Bronchial epithelial cell (primary cell): Measurements from ENCODE around the gene FOXP4. TPM values are rescaled to one million over a fixed set of nuclear protein-coding genes. Genes with fewer than 3 reads are reported as not detected.

Source experiments
- DNase-seq: peaks from one replicate; pipeline ENCODE4 v3.0.0-alpha.2; 2010; ENCODE audit warnings: low read depth
- FAIRE-seq: peaks from 2 replicates; lab custom pipeline; 2011; peaks lifted over from hg19 to GRCh38; lab: Jason Lieb, UNC
- H3K27me3 ChIP-seq: 2 replicates; pipeline ENCODE4 v1.5.1; 2011; ENCODE audit warnings: low read length; ENCODE audit not compliant: control insufficient read depth, insufficient read depth
- H3K36me3 ChIP-seq: 2 replicates; pipeline ENCODE4 v1.5.1; 2011; ENCODE audit warnings: low read length; ENCODE audit not compliant: control insufficient read depth, insufficient read depth
- H3K4me3 ChIP-seq: 2 replicates; pipeline ENCODE4 v1.5.1; 2011; ENCODE audit warnings: mild to moderate bottlenecking, low read depth, low read length, control low read depth
- total RNA-seq: library from RNA; depleted of rRNA; stranded (reverse); fragments of >200 nt; gene quantifications from 2 replicates; pipeline ENCODE4 v1.2.1, GENCODE V29; 2014
- TF ChIP-seq, protein P1 (sequence below): IDR thresholded peaks from 2 replicates; pipeline ENCODE4 v1.5.1; 2011; ENCODE audit warnings: mild to moderate bottlenecking, moderate library complexity, low read length, control low read depth, inconsistent platforms; ENCODE audit not compliant: insufficient read depth, severe bottlenecking

Gene FOXP4
- total RNA-seq, 1 donor from 2014 or later, result 2.1 TPM

DNA sequence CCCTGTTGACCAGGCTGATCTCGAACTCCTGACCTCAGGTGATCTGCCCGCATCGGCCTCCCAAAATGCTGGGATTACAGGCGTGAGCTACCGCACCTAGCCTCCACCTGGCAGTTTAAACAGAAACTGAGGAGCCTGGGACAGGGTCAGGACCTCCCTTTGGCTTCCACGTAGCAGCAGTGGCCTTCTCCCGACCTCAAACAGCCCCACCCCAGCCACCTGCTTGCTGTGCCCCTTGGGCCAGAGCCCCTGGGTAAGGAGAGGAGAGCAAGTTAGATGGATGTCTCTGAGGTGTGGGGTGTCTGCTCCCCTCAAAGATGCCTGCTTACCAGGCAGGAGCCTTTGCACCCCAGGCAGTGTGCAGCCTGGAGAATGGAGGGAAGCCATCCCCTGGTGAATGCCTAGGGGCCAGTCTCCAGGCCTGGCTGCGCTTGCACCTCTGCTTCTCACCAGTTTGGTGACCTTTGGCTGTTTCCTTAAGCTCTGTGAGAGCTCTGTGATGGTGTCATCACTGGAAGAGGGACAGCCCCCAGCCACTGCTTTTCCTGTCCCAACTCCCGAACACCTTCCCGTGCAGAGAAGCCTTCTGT, 50.0 kb downstream of the FOXP4 start:
- DNase-seq (no peak), FAIRE-seq (no peak)
- Histone ChIP-seq H3K36me3 (peaks cover 9% of the 10 kb centered on the region), H3K4me3 (no peak overlapping the region), H3K27me3 (no peaks in the 10 kb centered on the region)
- TF ChIP-seq, protein P1, sequence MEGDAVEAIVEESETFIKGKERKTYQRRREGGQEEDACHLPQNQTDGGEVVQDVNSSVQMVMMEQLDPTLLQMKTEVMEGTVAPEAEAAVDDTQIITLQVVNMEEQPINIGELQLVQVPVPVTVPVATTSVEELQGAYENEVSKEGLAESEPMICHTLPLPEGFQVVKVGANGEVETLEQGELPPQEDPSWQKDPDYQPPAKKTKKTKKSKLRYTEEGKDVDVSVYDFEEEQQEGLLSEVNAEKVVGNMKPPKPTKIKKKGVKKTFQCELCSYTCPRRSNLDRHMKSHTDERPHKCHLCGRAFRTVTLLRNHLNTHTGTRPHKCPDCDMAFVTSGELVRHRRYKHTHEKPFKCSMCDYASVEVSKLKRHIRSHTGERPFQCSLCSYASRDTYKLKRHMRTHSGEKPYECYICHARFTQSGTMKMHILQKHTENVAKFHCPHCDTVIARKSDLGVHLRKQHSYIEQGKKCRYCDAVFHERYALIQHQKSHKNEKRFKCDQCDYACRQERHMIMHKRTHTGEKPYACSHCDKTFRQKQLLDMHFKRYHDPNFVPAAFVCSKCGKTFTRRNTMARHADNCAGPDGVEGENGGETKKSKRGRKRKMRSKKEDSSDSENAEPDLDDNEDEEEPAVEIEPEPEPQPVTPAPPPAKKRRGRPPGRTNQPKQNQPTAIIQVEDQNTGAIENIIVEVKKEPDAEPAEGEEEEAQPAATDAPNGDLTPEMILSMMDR, result no peak

DNA sequence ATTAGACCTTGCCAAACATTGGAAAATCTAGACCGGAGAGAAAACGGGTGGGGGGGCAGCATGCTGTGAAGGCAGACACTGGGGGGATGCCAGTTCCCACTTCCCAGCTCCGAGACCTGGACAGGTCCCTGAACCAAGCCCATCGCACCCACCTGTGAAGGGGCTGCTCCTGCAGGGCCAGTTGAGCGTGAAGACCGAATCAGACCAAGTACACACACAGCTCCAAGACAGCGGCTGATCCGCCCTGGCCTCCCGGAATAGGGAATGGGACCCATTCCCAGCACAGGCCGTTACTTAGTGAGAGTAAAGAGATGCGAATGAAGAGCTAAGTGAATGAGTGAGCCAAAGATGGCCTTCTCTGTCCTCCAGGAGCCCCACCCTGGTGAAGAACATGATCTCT, 50.6 kb downstream of the FOXP4 start:
- Histone ChIP-seq H3K27me3 (no peaks in the 10 kb centered on the region), H3K4me3 (no peak overlapping the region), H3K36me3 (peaks cover 9% of the 10 kb centered on the region)
- TF ChIP-seq, protein P1, result no peak
- DNase-seq, result no peak
- peak; percentile 68 for FAIRE-seq

DNA sequence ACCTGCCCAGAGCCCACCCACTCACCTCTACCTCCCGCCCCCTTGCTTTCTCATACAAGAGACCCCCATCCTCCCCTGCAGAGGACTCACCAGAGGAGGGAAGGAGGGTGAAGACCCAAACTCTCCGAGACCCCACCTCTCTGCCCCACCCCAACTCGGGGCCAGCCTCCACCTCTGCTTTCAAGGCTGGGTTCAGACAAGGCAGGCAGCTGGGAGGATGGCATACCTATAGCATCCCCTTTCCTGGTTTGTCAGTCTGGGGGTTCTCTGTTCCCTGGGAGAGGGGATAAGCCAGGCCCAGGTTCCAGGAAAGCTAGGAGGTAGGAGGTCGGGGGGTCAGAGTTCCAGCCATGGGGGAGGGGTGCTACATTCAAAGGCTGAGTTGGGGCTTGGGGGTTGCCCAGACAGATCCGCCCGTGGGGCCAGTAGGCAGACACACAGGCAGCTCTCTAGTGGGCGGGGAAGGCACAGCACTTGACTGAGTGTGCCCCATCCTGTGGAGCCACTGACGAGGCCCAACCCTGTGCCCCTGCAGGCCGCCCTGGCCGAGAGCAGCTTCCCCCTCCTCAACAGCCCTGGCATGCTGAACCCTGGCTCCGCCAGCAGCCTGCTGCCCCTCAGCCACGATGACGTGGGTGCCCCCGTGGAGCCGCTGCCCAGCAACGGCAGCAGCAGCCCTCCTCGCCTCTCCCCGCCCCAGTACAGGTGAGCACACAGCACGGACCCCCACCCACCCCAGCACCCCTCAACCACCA, 51.2 kb downstream of the FOXP4 start:
- no peak overlapping the region for H3K4me3 ChIP-seq
- FAIRE-seq, result no peak
- TF ChIP-seq, protein P1, result no peak
- DNase-seq, result no peak
- H3K36me3 ChIP-seq, result peaks cover 7% of the 10 kb centered on the region
- H3K27me3 ChIP-seq, result no peaks in the 10 kb centered on the region

DNA sequence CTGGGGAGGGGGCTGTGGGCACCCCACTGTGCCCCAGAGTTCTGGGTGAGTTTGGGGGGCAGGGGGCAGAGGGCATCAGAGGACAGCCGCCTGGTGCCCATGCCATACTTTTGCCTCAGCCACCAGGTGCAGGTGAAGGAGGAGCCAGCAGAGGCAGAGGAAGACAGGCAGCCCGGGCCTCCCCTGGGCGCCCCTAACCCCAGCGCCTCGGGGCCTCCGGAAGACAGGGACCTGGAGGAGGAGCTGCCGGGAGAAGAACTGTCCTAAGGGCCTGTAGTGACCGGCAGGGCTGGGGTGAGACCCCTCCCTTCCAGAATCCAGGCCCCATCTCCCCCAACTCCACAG, 52.5 kb downstream of the FOXP4 start:
- no peak for FAIRE-seq
- DNase-seq, result no peak

DNA sequence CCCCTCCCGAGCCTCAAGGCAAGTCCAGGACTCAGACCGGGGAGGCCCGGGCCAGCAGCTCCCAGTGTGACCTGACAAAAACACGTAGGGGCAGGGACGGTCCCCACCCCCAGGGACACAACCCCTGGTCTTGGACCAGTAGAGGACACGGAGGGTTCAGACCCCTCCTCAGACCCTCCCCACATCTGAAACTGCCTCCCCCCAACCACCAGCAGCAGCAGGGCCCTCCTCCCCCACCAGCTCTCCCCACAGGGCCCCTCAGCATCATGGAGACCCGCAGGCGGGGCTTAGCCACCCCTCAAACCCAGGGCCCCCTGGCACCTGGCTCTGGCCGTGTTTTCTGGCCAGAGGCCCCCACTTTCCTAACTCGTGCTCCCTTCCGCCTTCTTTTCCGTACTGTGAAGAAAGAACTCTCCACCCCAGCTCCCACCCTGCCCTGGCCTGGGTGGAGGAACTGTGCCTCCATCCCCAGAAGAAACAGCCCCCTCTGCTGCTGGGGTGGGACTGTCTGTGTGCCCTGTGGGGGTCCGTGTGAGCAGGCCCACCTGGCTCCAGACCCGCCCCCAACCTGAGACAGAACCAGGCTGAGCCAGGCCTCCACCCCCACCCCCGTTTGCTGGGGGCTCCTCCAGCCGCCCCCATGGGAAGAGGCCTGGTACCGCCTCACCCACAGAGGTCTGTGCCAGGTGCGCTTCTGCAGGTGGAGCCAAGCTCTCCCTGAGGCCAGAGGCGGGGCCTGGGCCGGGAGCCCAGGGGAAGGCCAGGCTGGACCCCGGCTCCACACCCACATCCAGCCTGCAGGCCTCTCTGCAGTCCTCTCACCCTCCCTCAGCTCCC, 53.1 kb downstream of the FOXP4 start:
- TF ChIP-seq, protein P1, result no peak
- no peak for DNase-seq
- H3K36me3 ChIP-seq, result peaks cover 5% of the 10 kb centered on the region
- no peak for FAIRE-seq
- no peaks in the 10 kb centered on the region for H3K27me3 ChIP-seq
- no peak overlapping the region for H3K4me3 ChIP-seq

More for the DNA sequence above, 52.5 kb downstream of the FOXP4 start:
- Histone ChIP-seq H3K36me3 (peaks cover 5% of the 10 kb centered on the region), H3K4me3 (no peak overlapping the region), H3K27me3 (no peaks in the 10 kb centered on the region)
- TF ChIP-seq, protein P1, result no peak
